GM21825 (cell line): ENCODE data around the gene PRSS1.
"Not testable (repeated sequence)": the region's sequence is repeated elsewhere in the genome, so short reads cannot be mapped to it uniquely, and the experiment has no call there.

ENCODE experiments used
- ATAC-seq: cut with Tn5 transposase; IDR thresholded peaks from one replicate; pipeline ENCODE4 v1.9.1; 2021; ENCODE audit warnings: mild to moderate bottlenecking, moderate library complexity; ENCODE audit not compliant: unreplicated experiment

The PRSS1 gene

DNA sequence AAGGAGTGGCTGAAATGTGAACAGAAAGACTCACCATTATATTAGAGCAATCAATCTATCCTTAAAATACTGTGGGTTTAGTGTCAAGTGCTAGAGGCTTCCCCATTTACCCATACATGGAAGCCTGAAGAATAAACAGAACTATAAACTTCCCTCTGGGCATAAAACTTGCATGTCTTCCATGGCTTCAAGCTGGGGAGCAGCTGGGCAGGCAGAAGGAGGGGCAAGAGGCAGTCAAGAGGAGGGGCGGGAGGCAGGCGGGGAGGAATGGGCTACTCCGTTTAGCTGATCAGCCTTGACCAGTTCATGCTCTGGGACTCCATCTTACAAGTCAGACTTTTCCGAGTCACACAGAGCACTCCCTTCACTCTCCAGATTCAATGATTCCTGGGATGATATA lies 3.5 kb upstream of the PRSS1 start:
- no peak for ATAC-seq

DNA sequence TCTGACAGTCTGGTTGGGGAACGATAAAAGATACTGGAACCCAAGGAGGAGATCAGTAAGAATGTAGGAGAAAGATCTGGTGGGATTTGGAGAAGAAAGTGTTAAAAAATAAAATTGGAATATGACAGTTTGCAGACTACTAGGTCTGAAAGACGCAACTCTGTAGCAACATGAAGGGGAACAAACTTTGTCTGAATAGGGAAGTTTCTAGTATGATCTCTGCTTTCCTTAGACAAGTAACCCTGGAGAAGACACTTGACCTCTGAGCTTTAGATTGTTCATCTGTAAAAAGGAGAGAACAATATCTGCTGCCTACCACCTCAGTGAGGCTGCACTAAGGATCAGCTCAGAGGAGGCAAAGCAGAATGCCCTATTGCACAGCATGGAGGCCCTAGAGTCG lies 3.0 kb upstream of the PRSS1 start:
- no peak for ATAC-seq

DNA sequence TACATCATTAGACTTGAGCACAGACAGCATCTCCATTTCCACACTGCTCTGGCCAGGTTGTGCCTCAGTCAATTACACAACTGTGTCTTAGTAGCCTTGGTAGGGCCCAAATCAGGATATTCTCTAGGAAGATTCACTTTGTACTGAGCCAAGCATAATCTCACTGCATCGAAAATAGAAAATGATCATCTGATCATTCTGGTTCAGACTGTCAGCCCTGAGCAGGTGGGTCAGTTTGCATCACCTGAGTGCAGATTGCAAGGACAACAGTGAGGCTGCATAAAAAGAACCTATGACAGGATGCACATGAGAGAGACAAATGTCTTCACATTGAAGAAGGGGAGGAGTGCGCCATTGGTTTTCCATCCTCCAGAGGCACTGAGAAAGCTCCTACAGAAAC lies 862 bp upstream of the PRSS1 start:
- not testable (repeated sequence) for ATAC-seq

DNA sequence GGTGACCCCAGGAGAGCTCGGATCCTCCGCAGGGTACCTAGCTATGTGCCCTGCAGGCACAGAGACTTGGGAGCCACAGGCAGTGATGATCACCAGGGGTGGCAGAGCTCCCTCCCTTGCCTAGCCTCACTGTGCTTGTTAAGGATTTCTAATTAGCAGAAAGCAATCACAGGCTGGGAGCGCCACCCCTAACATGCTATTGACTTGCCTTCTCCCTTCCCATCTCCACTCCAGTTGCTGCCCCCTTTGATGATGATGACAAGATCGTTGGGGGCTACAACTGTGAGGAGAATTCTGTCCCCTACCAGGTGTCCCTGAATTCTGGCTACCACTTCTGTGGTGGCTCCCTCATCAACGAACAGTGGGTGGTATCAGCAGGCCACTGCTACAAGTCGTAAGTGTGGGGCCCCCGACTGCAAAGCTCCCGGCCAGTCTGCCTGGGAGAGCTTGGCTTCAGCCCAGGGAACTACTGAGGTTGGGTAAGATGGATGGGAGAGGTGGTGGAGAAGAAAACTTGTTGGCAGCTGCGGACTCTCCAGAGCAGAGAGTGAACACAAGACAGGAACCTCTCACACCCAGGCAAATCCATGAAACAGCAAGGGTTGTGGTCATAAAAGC lies 1.2 kb downstream of the PRSS1 start:
- ATAC-seq = no peak

DNA sequence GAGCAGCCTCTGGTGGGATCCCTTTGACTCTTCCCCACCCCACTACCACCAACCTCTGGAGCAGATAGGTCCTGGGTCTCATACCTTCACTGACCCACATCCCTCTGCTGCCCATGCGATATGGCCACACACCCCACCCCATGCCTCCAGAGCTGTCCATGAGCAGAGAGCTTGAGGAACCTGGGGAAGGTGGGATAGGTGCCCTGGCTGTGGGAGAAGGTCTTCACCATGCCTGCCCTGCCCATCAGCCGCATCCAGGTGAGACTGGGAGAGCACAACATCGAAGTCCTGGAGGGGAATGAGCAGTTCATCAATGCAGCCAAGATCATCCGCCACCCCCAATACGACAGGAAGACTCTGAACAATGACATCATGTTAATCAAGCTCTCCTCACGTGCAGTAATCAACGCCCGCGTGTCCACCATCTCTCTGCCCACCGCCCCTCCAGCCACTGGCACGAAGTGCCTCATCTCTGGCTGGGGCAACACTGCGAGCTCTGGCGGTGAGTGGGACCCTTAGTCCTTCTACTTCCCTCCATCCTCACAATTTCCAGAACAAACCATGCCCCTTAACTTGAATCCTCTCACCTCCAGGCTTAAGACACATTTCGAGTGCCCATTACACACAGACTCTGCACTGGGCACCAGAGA lies 2.4 kb downstream of the PRSS1 start:
- ATAC-seq = not testable (repeated sequence)

DNA sequence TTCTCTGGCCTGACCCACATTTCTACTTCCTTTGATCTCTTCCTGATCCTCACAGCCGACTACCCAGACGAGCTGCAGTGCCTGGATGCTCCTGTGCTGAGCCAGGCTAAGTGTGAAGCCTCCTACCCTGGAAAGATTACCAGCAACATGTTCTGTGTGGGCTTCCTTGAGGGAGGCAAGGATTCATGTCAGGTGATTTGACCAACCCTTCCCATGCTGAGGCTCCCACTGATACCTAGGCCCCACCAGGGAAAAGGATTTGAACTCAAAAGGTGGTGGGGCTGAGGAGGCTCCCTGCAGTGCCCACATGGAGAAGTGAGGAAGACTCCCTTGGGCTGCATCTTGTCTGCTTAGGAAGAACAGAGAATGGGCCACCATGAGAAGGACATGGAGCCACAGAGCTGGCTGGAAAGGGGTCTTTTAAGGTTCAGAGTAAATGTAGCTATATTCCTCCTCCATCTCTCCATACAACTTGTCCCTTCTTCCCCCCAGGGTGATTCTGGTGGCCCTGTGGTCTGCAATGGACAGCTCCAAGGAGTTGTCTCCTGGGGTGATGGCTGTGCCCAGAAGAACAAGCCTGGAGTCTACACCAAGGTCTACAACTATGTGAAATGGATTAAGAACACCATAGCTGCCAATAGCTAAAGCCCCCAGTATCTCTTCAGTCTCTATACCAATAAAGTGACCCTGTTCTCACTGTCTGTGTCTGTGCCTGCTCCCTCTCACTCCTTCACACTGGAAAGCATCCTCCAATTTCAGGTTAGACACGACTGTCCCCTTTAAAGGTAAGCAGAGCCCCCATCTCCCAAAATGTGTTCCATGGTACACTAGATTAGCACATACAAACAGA lies 3.3 kb downstream of the PRSS1 start:
- ATAC-seq = no peak

DNA sequence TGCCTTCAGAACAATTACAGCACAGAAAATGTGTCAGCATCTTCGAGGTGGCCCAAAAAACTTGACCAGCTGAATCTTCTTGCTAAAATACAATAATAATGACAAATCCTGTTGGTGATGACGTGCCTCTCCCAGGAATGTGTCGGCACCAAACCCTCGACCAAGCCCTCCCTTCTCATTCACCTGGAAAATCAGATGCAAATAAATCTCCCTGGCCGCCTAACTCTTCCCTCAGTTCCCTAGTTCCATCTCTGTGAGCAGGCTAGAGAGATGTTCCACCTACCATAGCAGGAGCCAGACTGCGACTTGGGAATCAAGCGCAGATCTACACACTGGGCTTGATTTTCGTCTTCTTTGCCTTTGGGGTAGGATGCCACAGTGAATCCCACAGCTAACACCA lies 4.1 kb downstream of the PRSS1 start:
- no peak for ATAC-seq

DNA sequence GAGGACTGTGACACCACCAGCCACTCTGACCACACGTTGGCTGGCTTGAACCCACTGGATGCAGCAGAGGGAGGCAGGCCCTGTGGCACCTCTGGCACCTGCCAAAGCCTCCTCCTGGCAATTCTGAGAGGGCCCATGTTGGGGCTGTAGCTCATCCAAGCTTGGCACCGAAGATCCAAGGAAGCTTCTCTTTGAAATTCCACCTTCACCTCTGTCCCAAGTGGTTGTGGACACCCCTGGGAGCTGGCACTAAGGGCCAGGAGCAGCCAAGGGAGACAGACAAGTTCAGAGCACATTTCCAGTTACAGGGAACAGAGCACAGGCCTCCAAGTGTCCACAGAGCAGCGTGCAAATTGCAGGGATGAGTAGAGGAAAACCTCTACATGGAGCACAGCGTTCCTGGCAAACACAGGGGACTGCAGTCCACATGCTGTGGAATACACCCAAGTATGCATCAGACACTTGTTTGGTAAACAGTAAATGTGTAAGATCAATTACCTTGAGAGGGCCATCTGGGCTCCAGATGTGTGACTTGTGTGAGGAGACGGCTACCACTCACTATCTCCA lies 4.7 kb downstream of the PRSS1 start:
- ATAC-seq = not testable (repeated sequence)

DNA sequence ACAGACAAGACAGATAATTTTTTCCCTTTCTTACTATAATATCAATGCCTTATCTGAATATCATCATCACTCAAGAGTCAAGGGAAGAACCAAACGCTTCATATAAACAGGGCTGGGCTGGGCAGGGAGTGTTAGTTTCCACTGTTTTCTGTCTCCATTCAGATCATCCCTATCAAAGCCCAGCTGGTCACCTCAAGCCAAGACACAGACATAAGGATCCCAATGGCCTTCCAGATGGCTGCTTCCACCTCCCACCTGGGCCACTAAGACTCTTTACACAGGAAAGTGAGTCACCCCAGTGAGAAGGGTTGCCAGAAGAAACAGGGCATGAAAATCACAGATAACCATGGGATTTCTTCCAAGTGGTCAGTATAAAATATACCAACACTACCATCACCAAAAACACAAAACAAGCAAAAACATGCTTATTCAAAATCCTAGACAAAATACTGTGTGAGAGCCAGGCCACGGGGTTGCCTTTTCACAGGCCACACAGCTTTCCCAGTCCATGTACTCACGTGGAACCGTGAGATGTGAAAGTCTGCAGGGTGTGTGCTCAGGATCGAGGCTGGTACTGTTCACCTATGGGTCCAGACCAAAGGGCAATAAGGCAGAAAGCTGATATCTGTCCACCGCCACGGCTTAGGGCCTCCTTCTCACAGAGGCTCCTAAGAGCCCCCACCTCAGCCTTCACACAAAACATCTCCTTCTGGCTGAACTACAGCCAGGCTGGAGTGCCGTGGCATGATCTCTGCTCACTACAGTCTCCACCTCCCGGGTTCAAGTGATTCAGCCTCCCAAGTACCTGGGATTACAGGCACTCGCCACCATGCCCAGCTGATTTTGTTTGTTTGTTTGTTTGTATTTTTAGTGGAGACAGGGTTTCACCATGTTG lies 5.7 kb downstream of the PRSS1 start:
- no peak for ATAC-seq

DNA sequence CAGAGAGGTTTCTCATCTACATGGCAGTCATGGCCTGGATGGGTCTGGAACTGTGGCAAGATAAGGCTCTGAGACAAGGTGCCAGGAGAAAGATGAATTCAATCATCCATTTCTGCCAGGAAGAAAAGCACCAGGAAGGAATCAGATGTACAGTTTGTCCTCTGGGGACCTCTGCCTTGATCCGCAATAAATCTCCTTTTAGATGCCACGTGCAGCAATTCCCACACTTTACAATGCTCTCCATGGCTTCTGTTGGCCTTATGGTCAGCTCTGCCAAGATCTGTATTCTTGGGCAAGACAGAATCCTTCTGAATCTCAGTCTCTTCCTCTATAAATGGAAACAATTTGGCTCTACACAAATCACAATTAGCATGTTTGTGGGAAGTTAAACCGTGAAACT lies 9.0 kb downstream of the PRSS1 start:
- ATAC-seq = not testable (repeated sequence)

DNA sequence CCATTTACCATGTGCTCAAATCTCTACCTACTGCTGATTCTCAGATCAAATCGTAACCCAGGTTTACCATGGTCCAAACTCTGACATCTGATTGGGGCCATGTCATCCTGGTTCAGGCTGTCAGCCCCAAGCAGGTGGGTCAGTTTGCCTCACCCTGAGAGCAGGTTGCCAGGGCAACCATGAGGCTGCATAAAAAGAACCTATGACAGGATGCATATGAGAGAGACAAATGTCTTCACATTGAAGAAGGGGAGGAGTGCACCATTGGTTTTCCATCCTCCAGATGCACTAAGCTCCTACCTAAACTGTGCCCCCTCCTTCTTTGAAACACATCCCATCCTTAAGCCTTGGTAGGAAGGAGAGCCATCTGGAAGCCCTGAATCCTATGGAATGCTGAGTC lies 10.2 kb downstream of the PRSS1 start:
- no peak for ATAC-seq

DNA sequence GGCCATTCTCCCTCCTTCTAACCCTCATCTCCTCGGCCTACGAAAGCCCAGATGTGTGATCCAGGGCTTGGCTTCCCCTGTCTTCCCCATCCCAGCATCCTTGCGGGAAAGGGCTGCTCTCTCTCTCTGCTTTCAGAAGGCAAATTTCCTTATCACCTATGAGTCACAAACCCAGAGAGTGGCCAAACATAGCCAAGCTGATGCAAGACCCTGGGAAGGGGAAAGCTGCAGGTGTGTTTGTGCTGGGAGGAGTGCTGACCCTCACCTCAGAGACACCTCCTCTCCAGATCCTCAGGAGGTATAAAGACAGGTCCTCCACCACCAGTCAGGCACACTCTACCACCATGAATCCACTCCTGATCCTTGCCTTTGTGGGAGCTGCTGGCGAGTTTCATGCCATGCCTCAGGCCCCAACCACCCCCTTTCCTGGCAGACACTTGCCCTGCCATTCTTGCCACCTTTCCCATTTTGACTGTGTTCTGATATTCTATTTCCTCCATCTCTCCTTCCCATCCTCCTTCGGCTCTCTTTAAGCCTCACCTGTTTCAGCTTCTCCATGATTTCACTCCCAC lies 10.9 kb downstream of the PRSS1 start:
- no peak for ATAC-seq

DNA sequence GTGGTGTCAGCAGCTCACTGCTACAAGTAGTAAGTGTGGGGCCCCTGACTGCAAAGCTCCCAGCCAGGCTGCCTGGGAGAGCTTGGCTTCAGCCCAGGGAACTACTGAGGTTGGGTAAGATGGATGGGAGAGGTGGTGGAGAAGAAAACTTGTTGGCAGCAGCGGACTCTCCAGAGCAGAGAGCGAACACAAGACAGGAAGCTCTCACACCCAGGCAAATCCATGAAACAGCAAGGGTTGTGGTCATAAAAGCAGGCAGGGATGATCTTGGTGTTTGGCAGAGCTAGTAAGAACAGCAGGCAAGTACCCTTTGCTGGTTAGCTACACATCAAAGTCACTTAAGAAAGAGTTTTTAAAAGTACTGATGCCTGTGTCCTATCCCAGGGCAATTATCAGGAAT lies 12.3 kb downstream of the PRSS1 start:
- ATAC-seq = not testable (repeated sequence)

DNA sequence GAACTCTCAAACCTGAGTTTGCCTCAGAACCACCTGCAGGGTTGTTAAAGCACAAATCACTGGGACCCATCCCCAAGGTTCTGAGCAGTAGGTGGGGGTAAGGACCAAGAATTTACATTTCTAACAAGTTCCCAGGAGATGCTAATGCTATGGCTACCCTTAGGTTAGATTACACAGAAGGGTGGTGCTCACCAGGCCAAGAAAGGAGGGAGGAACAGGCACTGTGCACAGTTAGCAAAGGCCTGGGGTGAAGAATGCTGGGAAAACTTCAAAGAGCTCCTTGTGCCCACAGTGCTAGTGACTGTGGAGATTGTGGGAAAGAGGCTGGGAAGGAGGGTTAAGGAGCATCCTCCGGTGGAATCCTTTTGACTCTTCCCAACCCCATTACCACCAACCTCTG lies 12.8 kb downstream of the PRSS1 start:
- no peak for ATAC-seq

DNA sequence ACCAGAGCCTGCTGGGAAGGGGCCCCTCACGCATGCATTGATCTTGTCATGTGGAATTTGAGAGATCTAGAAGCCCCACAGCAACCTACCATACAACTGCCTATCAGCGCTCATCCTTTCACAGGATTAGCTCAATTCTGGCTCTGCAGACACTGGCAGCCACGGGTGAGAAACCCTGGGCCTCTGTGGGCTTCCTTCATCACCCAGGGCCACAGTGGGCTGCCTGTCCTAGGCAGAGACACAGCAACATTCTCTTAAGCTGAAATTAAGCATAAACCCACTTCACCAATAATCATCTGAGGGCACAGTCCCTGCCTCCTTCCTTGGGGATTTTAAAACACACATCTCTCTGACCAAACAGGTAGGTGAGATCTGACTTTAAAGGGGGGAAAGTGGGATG lies 18.2 kb downstream of the PRSS1 start:
- ATAC-seq = no peak

DNA sequence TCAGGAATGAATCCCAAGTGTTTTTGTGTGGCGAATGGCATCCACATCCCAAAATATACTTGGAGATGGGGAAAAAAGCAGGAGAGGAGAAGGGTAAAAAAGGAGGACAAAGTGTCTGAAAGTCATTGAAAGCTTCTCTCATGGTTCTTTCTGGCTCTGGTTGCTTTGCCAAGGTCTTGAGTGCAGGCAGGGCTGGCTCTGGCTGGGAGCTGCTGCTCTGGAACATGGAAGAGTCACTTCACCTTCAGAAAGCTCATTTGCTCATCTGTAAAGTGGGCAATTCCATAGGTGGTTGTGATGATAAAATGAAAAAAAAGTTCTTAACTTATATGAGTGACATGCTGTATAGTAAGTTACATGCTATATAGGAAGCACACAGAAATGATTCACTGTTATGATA lies 18.6 kb downstream of the PRSS1 start:
- no peak for ATAC-seq

DNA sequence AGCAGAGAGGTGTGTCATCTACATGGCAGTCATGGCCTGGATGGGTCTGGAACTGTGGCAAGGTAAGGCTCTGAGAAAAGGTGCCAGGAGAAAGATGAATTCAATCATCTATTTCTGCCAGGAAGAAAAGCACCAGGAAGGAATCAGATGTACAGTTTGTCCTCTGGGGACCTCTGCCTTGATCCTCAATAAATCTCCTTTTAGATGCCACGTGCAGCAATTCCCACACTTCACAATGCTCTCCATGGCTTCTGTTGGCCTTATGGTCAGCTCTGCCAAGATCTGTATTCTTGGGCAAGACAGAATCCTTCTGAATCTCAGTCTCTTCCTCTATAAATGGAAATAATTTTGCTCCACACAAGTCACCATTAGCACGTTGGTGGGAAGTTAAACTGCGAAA lies 19.6 kb downstream of the PRSS1 start:
- ATAC-seq = not testable (repeated sequence)

DNA sequence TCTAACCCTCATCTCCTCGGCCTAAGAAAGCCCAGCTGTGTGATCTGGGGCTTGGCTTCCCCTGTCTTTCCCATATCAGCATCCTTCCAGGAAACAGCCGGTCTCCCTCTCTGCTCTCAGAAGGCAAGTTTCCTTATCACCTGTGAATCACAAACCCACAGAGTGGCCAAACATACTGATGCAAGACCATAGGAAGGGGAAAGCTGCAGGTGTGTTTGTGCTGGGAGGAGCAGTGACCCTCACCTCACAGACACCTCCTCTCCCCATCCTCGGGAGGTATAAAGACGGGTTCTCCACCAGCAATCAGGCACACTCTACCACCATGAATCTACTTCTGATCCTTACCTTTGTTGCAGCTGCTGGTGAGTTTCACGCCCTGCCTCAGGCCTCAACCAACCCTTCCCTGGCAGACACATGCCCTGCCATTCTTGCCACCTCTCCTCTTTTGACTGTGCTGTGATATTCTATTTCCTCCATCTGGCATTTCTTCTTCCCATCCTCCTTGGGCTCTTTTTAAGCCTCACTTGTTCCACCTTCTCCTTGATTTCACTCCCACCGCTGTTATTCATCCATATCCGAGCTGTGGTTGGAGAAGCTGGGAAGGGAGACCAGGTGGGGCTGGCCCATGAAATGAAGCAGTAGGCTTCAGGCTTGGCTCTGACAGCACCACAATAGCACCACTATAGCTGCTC lies 21.5 kb downstream of the PRSS1 start, which contains the start of gene PRSS2:
Gene PRSS2, plus strand, starts transcription at position 310 of the 692 bp plus-strand sequence. Its CDS starts 13 bp downstream, at position 323.
- ATAC-seq = peak; percentile 13

DNA sequence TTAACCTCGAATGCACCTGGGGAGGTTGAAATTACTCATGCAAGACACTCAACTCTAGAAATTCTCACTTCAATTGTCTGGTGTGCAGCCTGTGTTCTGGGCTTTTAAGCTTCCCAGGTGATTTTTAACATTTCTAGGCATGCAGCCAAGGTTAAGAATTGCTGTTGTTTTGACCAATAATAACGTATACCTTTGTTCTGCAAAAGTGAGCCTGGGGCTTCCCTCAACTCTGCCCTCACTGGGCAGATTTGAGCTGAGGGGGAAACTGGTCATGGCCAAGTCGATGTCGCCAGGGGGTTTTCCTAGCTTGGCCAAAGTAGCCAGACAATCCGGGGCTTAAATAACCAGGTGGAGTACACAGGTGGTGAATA lies 22.1 kb downstream of the PRSS1 start:
- ATAC-seq = peak; percentile 85

DNA sequence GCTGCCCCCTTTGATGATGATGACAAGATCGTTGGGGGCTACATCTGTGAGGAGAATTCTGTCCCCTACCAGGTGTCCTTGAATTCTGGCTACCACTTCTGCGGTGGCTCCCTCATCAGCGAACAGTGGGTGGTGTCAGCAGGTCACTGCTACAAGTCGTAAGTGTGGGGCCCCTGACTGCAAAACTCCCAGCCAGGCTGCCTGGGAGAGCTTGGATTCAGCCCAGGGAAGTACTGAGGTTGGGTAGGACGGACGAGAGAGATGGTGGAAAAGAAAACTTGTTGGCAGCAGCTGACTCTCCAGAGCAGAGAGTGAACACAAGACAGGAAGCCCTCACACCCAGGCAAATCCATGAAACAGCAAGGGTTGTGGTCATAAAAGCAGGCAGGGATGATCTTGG lies 22.8 kb downstream of the PRSS1 start:
- no peak for ATAC-seq
